K562 (cell line): ENCODE results near the gene C3. TPM values are rescaled to one million over a fixed set of nuclear protein-coding genes. Genes with fewer than 3 reads are reported as not detected.

Source experiments
- BDP1 ChIP-seq: IDR thresholded peaks from 3 replicates; pipeline ENCODE4 v1.6.1; 2011; ENCODE audit not compliant: insufficient read length, insufficient read depth
- E2F8 ChIP-seq: fragments of 450-650 bp; IDR thresholded peaks from 2 replicates; pipeline ENCODE4 v1.7.1; 2018; ENCODE audit warnings: mild to moderate bottlenecking, low read depth; ENCODE audit not compliant: partially characterized antibody
- ETV6 ChIP-seq, 3 experiments: fragments of 150-350 bp in 1 of 3; sonication (generic) in 1 of 3; formaldehyde crosslinking in 1 of 3; IDR thresholded peaks; 2 replicates each; pipeline versions ENCODE4 v1.6.1 to v1.8.0; 2014 to 2022; ENCODE audit warnings: borderline replicate concordance in 2 of 3, low read depth in 2 of 3, antibody characterized with exemption in 1 of 3, low read length in 1 of 3, mild to moderate bottlenecking in 1 of 3, missing genetic modification reagents in 1 of 3
- HDAC2 ChIP-seq: fragments of 450-650 bp; IDR thresholded peaks from 2 replicates; pipeline ENCODE4 v1.6.1; 2016; ENCODE audit warnings: mild to moderate bottlenecking
- NFE2L1 ChIP-seq: fragments of 450-650 bp; IDR thresholded peaks from 2 replicates; pipeline ENCODE4 v1.6.1; 2016; ENCODE audit warnings: missing genetic modification characterization, low read depth, mild to moderate bottlenecking, missing compliant biosample characterization, moderate library complexity, borderline replicate concordance
- RAD51 ChIP-seq: fragments of 450-650 bp; IDR thresholded peaks from 2 replicates; pipeline ENCODE4 v1.7.1; 2016; ENCODE audit warnings: low read depth, mild to moderate bottlenecking, borderline replicate concordance
- SLC30A9 ChIP-seq: fragments of 250-450 bp; sonication (Bioruptor Pico); IDR thresholded peaks from 2 replicates; pipeline ENCODE4 v1.8.0; 2022; ENCODE audit warnings: mild to moderate bottlenecking, moderate library complexity
- TFAM ChIP-seq: fragments of 250-450 bp; sonication (Bioruptor Pico); conservative IDR thresholded peaks from 2 replicates; pipeline ENCODE4 v1.5.0; 2021; ENCODE audit warnings: mild to moderate bottlenecking, moderate library complexity
- TFAP4 ChIP-seq: sonication (generic); formaldehyde crosslinking; IDR thresholded peaks from 2 replicates; pipeline ENCODE4 v1.8.0; 2022; ENCODE audit warnings: missing genetic modification reagents, mild to moderate bottlenecking, moderate library complexity, borderline replicate concordance
- UBTF ChIP-seq, 2 experiments: IDR thresholded peaks; 2 replicates each; pipeline ENCODE4 v1.6.1; 2012; ENCODE audit warnings: improper control_type of control experiment in 2 of 2, low read depth in 2 of 2, low read length in 2 of 2, borderline replicate concordance in 1 of 2
- ZBTB17 ChIP-seq: fragments of 450-650 bp; formaldehyde crosslinking; IDR thresholded peaks from 2 replicates; pipeline ENCODE4 v1.4.0; 2020; ENCODE audit warnings: mild to moderate bottlenecking
- ZFP30 ChIP-seq: fragments of 250-450 bp; sonication (Bioruptor Pico); IDR thresholded peaks from 2 replicates; pipeline ENCODE4 v1.8.0; 2022; ENCODE audit warnings: moderate library complexity, mild to moderate bottlenecking, inconsistent platforms, borderline replicate concordance
- ZNF398 ChIP-seq: fragments of 250-450 bp; sonication (Bioruptor Pico); IDR thresholded peaks from 2 replicates; pipeline ENCODE4 v1.8.0; 2021; ENCODE audit warnings: moderate library complexity, mild to moderate bottlenecking, inconsistent platforms
- ZNF699 ChIP-seq: fragments of 250-450 bp; sonication (Bioruptor Pico); IDR thresholded peaks from 2 replicates; pipeline ENCODE4 v1.8.0; 2021; ENCODE audit warnings: mild to moderate bottlenecking, moderate library complexity; ENCODE audit not compliant: insufficient replicate concordance
- ZSCAN32 ChIP-seq: fragments of 450-650 bp; formaldehyde crosslinking; IDR thresholded peaks from 2 replicates; pipeline ENCODE4 v1.4.0; 2020; ENCODE audit warnings: mild to moderate bottlenecking, moderate library complexity
- polyA plus RNA-seq, 8 experiments: library from polyadenylated mRNA; depleted of rRNA in 4 of 8; stranded (reverse) in 5 of 8; unstranded in 3 of 8; fragments of >200 nt; fragmentation: Nextera tagmentation in 2 of 8; fragmentation: Illumina TruSeq in 1 of 8; extraction: Ambion mirVana in 2 of 8; extraction: Trizol in 1 of 8; gene quantifications; 2 replicates each; pipeline versions ENCODE4 v1.2.1 to v1.2.3, GENCODE V29; 2011 to 2014; ENCODE audit warnings: inconsistent platforms in 1 of 8, missing spikeins in 1 of 8
- total RNA-seq, 7 experiments: library from RNA; depleted of rRNA in 6 of 7; stranded (reverse); fragments of >200 nt in 6 of 7; fragmentation: Illumina TruSeq in 2 of 7; extraction: Trizol in 2 of 7; gene quantifications; 2 replicates each; pipeline versions ENCODE4 v1.2.1 to v1.2.3, GENCODE V29; 2011 to 2021; ENCODE audit warnings: low replicate concordance in 1 of 7
- TF ChIP-seq, protein P1 (sequence below): fragments of 450-650 bp; IDR thresholded peaks from one replicate; pipeline ENCODE4 v1.6.1; 2018; ENCODE audit warnings: mild to moderate bottlenecking, moderate library complexity; ENCODE audit not compliant: partially characterized antibody

C3 gene
- total and polyA plus RNA-seq, 9 of the 15 experiments (the other 6 are each of a cell fraction or from before 2014, with no cell fraction given), result 0.59 to 10.6 (median 2.2) TPM

DNA sequence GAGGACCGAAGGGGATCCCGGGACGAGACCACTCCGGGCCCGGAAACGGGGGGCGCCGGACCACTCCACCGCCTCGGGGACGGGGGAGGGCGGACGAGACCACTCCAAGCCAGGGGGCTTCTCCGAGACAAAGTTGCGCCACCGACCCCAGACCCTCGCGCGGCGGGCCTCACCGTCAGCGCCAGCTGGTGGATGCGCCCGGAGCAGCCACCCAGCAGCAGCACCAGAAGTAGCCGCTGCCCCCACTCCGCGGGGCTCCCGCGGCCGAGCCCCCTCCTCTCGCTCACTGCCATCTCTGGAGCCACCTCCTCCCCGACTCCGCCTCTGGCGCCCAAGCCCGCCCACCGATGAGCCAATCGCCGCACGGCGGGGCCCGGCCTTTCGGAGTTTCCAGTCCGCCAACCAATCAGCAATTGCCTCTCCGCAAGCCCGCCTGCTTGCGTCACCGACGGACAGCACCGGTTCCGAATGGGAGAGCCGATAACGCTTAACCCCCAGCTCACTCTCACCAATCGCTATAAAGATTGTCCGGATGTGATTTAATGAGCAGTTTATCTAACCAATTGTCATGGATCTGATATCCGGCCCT, 16.9 kb upstream of the C3 start, which contains the start of gene GPR108 (continued):
- TF ChIP-seq E2F8, result peak; percentile 68
- TF ChIP-seq ZSCAN32 (CRISPR knock-in tag), result no peak
- TF ChIP-seq RAD51, result no peak
- no peak; the same call in 1 of the 2 replicates for TF ChIP-seq HDAC2
- TF ChIP-seq BDP1, result no peak
- TF ChIP-seq ZBTB17 (CRISPR knock-in tag), result no peak; the same call in 1 of the 2 replicates
- no peak for TF ChIP-seq TFAM (CRISPR knock-in tag)
- TF ChIP-seq, protein P1, sequence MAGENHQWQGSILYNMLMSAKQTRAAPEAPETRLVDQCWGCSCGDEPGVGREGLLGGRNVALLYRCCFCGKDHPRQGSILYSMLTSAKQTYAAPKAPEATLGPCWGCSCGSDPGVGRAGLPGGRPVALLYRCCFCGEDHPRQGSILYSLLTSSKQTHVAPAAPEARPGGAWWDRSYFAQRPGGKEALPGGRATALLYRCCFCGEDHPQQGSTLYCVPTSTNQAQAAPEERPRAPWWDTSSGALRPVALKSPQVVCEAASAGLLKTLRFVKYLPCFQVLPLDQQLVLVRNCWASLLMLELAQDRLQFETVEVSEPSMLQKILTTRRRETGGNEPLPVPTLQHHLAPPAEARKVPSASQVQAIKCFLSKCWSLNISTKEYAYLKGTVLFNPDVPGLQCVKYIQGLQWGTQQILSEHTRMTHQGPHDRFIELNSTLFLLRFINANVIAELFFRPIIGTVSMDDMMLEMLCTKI, result no peak
- no peak for TF ChIP-seq SLC30A9 (CRISPR knock-in tag)
- no peak for TF ChIP-seq NFE2L1
- TF ChIP-seq ETV6 (IDR thresholded peaks at IDR 0.05; ENCODE audit: borderline replicate concordance in 1 of 2, low read depth in 2 of 2, low read length in 1 of 2), result no peak
- no peak for TF ChIP-seq ETV6 (CRISPR knock-in tag; IDR thresholded peaks at IDR 0.05; ENCODE audit: borderline replicate concordance)
- TF ChIP-seq ZNF398 (CRISPR knock-in tag), result no peak
- TF ChIP-seq TFAP4 (CRISPR knock-in tag), result no peak
- no peak for TF ChIP-seq UBTF (IDR thresholded peaks at IDR 0.05; ENCODE audit: borderline replicate concordance in 1 of 2, low read depth in 2 of 2, low read length in 2 of 2)
- no peak for TF ChIP-seq ZNF699 (CRISPR knock-in tag)
- TF ChIP-seq ZFP30 (CRISPR knock-in tag), result no peak
